Measurements from ENCODE around the gene EBNA1BP2. TPM values are rescaled to one million over a fixed set of nuclear protein-coding genes. Genes with fewer than 3 reads are reported as not detected.

Gene EBNA1BP2
- total and polyA plus RNA-seq, 2 of the 13 experiments (the other 11 are each of a cell fraction or from before 2014, with no cell fraction given), result 27.1 to 102 TPM

DNA sequence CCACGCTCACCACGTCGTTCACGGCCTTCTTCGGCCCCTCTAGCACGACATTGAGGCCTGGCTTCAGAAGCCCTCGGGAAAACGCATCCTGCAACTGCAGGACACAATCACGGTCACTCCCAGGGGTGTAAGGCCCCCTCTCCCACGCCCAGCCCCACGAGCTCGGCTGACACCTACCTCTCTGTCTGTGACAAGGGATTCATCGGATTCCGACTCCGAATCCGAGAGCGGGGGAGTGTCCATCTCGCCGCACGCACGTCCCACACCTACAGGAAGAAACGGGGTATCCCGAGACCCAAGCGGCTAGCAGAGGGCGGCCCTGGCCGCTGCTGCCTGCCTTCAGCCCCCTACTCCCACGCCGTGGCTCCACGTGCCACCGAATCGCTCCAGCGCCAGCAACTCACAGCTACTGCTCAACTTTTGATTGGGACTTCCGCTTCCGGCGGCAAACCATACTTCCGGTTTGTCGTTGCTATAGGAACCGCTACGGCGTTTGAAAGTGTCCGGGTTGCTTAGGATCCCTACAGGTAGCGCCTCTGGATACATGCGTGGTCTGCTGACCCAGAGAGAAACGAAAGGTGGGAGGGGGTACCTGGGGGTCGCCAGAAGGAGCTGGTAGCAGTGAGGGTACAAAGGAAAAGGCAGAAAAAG is at the start of gene EBNA1BP2, which contains the start of gene CFAP57 (continued):
- no peak for TF ChIP-seq EP300 (IDR thresholded peaks at IDR 0.05; ENCODE audit: low read depth in 2 of 2, low read length in 2 of 2)
- TF ChIP-seq EP300 (CRISPR knock-in tag; IDR thresholded peaks at IDR 0.05; ENCODE audit: borderline replicate concordance), result no peak
- no peak for TF ChIP-seq CHCHD3 (CRISPR knock-in tag; IDR thresholded peaks at IDR 0.05)
- TF ChIP-seq EZH2 (conservative IDR thresholded peaks at IDR 0.05; ENCODE audit: low read depth, low read length), result no peak
- no peak for TF ChIP-seq PRMT3 (CRISPR knock-in tag; IDR thresholded peaks at IDR 0.05; ENCODE audit: borderline replicate concordance, low read depth)
- no peak; the same call in 1 of the 2 replicates for TF ChIP-seq GLI4 (CRISPR knock-in tag; IDR thresholded peaks at IDR 0.05; ENCODE audit: borderline replicate concordance)
- TF ChIP-seq ZNF761 (CRISPR knock-in tag; conservative IDR thresholded peaks at IDR 0.05), result peak; percentile 76
- TF ChIP-seq, protein P1, sequence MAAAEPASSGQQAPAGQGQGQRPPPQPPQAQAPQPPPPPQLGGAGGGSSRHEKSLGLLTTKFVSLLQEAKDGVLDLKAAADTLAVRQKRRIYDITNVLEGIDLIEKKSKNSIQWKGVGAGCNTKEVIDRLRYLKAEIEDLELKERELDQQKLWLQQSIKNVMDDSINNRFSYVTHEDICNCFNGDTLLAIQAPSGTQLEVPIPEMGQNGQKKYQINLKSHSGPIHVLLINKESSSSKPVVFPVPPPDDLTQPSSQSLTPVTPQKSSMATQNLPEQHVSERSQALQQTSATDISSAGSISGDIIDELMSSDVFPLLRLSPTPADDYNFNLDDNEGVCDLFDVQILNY (CRISPR knock-in tag; conservative IDR thresholded peaks at IDR 0.05), result no peak
- TF ChIP-seq SIN3B (IDR thresholded peaks at IDR 0.05; ENCODE audit: low read length), result peak; percentile 52; the same call in 1 of the 2 replicates
- no peak for TF ChIP-seq ZNF441 (CRISPR knock-in tag; IDR thresholded peaks at IDR 0.05; ENCODE audit: borderline replicate concordance)
- peak; percentile 98 for TF ChIP-seq U2AF2 (IDR thresholded peaks at IDR 0.05; ENCODE audit: low read depth, low read length)
- TF ChIP-seq ZSCAN22 (CRISPR knock-in tag; IDR thresholded peaks at IDR 0.05), result no peak
- TF ChIP-seq, protein P2, sequence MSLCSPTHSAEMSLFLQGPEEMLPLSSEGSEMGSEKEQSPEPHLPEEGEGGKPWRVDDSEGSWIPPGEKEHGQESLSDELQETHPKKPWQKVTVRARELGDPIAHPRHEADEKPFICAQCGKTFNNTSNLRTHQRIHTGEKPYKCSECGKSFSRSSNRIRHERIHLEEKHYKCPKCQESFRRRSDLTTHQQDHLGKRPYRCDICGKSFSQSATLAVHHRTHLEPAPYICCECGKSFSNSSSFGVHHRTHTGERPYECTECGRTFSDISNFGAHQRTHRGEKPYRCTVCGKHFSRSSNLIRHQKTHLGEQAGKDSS (CRISPR knock-in tag; IDR thresholded peaks at IDR 0.05; ENCODE audit: borderline replicate concordance, low read depth), result no peak
- peak; percentile 38; the same call in 1 of the 2 replicates for TF ChIP-seq ZNF331 (CRISPR knock-in tag; IDR thresholded peaks at IDR 0.05)
- TF ChIP-seq, protein P3, sequence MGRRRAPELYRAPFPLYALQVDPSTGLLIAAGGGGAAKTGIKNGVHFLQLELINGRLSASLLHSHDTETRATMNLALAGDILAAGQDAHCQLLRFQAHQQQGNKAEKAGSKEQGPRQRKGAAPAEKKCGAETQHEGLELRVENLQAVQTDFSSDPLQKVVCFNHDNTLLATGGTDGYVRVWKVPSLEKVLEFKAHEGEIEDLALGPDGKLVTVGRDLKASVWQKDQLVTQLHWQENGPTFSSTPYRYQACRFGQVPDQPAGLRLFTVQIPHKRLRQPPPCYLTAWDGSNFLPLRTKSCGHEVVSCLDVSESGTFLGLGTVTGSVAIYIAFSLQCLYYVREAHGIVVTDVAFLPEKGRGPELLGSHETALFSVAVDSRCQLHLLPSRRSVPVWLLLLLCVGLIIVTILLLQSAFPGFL (CRISPR knock-in tag; IDR thresholded peaks at IDR 0.05), result no peak; the same call in 1 of the 2 replicates
- no peak for TF ChIP-seq MAFG (CRISPR knock-in tag; IDR thresholded peaks at IDR 0.05)
- no peak for TF ChIP-seq SP1 (IDR thresholded peaks at IDR 0.05)
- TF ChIP-seq SP1 (CRISPR knock-in tag; IDR thresholded peaks at IDR 0.05), result no peak
- peak; percentile 50 for TF ChIP-seq BHLHE40 (IDR thresholded peaks at IDR 0.05; ENCODE audit: low read length)
- TF ChIP-seq CBX2 (IDR thresholded peaks at IDR 0.05; ENCODE audit: low read depth, low read length), result no peak
- no peak for TF ChIP-seq CBX2 (CRISPR knock-in tag; IDR thresholded peaks at IDR 0.05; ENCODE audit: low read depth)
- TF ChIP-seq NFE2 (CRISPR knock-in tag; IDR thresholded peaks at IDR 0.05), result no peak
- TF ChIP-seq ELF1 (CRISPR knock-in tag; IDR thresholded peaks at IDR 0.05), result peak; percentile 98
- TF ChIP-seq TEAD3 (CRISPR knock-in tag; optimal IDR thresholded peaks at IDR 0.05; ENCODE audit: borderline replicate concordance), result no peak
- TF ChIP-seq ZNF652 (CRISPR knock-in tag; IDR thresholded peaks at IDR 0.05; ENCODE audit: borderline replicate concordance, low read depth), result no peak
- no peak for TF ChIP-seq KAT2B (IDR thresholded peaks at IDR 0.05; ENCODE audit: borderline replicate concordance, low read depth, low read length)
- TF ChIP-seq BRD4 (CRISPR knock-in tag; IDR thresholded peaks at IDR 0.05), result peak; percentile 75; the same call in 1 of the 2 replicates
- no peak for TF ChIP-seq ZNF644 (CRISPR knock-in tag; IDR thresholded peaks at IDR 0.05; ENCODE audit: low read depth)
- no peak for TF ChIP-seq ZNF180 (CRISPR knock-in tag; IDR thresholded peaks at IDR 0.05; ENCODE audit: borderline replicate concordance, low read depth)
- TF ChIP-seq ZFP1 (CRISPR knock-in tag; IDR thresholded peaks at IDR 0.05), result no peak
- no peak for TF ChIP-seq ZSCAN20 (CRISPR knock-in tag; IDR thresholded peaks at IDR 0.05; ENCODE audit: borderline replicate concordance)
- no peak for TF ChIP-seq ZNF569 (CRISPR knock-in tag; IDR thresholded peaks at IDR 0.05; ENCODE audit: borderline replicate concordance)
